Left lung (tissue), 14 donors: ENCODE data around the gene STK24. TPM values are rescaled to one million over a fixed set of nuclear protein-coding genes. Genes with fewer than 3 reads are reported as not detected.
"Not testable (repeated sequence)": the region's sequence is repeated elsewhere in the genome, so short reads cannot be mapped to it uniquely, and the experiment has no call there.

ENCODE experiments used
- ATAC-seq: fragments of 200-7000 bp; cut with Tn5 transposase; one replicate; pipeline ENCODE4 v1.9.1; 2020; ENCODE audit warnings: moderate library complexity
- DNase-seq, 4 donors: peaks; one replicate each; pipeline ENCODE4 v3.0.0-alpha.2; 2013 to 2020
- H3K27ac ChIP-seq, 2 donors: fragments of 200-600 bp; sonication (generic) in 1 of 2; one replicate each; pipeline versions ENCODE4 v1.5.0 to v1.8.0; 2020 to 2021
- H3K27me3 ChIP-seq, 2 donors: fragments of 200-600 bp; sonication (generic) in 1 of 2; one replicate each; pipeline versions ENCODE4 v1.5.0 to v1.8.0; 2020 to 2021
- H3K36me3 ChIP-seq, 2 donors: fragments of 200-600 bp; sonication (generic) in 1 of 2; one replicate each; pipeline versions ENCODE4 v1.5.0 to v1.8.0; 2020 to 2021
- H3K4me1 ChIP-seq, 2 donors: fragments of 200-600 bp; one replicate each; pipeline ENCODE4 v1.8.0; 2021
- H3K4me3 ChIP-seq, 2 donors: fragments of 200-600 bp; sonication (generic) in 1 of 2; one replicate each; pipeline versions ENCODE4 v1.5.0 to v1.8.0; 2020 to 2021; ENCODE audit warnings: mild to moderate bottlenecking in 1 of 2
- H3K9me3 ChIP-seq, 2 donors: fragments of 200-600 bp; sonication (generic) in 1 of 2; one replicate each; pipeline versions ENCODE4 v1.5.0 to v1.8.0; 2020 to 2021
- intact Hi-C, 2 donors: fragments of 100-400 bp; cut with DNase I; formaldehyde crosslinking; loops; one replicate each; pipeline versions ENCODE4 v1.11.2 to v1.14.2; 2022
- long read RNA-seq, 12 donors: library from polyadenylated mRNA in 2 of 12; unstranded in 2 of 12; transcript quantifications; one replicate each; pipeline ENCODE4 v2.0.0 and lab custom pipeline, GENCODE V29; 2019 to 2026
- polyA plus RNA-seq, 6 donors: library from polyadenylated mRNA; unstranded; fragments of 120-200 nt; gene quantifications; one replicate each; pipeline ENCODE4 v1.2.1, GENCODE V29; 2013; ENCODE audit not compliant: insufficient read length in 6 of 6
- total RNA-seq, 2 donors: library from RNA; stranded (reverse); fragmentation: NEBNext Ultra II Directional; extraction: Animal tissue kit (Norgen Biotek cat#: 25700); gene quantifications; one replicate each; pipeline ENCODE4 v1.2.1, GENCODE V29; 2021
- TF ChIP-seq, protein P1 (sequence below), 2 donors: fragments of 200-600 bp; sonication (generic) in 1 of 2; IDR thresholded peaks; one replicate each; pipeline versions ENCODE4 v1.5.0 to v1.8.0; 2021; ENCODE audit warnings: antibody characterized with exemption in 2 of 2
- donor health status: DM: no; HTN: yes; CAD: no.
- donor health status: DM: no; HTN: no; CAD: no.

STK24 gene
- 10 to 100 TPM; 81.5 to 84.0 TPM for total RNA-seq
- polyA plus RNA-seq = 10 to 100 TPM; 65.6 to 79.7 (median 74.3) TPM
- long read RNA-seq, donor 1, full-length matches to known transcripts = 11 of 45 reads
- long read RNA-seq, donor 1, partial matches to known transcripts = 34 of 45 reads
- long read RNA-seq, donor 1, other reads (novel, unspliced or antisense) = 0 of 45 reads
- long read RNA-seq, donor 2, full-length matches to known transcripts = 23 of 31 reads
- long read RNA-seq, donor 2, partial matches to known transcripts = 8 of 31 reads
- long read RNA-seq, donor 2, other reads (novel, unspliced or antisense) = 0 of 31 reads
- long read RNA-seq, donor 3, full-length matches to known transcripts = 18 of 18 reads
- long read RNA-seq, donor 3, partial matches to known transcripts = 0 of 18 reads
- long read RNA-seq, donor 3, other reads (novel, unspliced or antisense) = 0 of 18 reads
- long read RNA-seq, donor 4, partial matches to known transcripts = 4 of 5 reads
- long read RNA-seq, donor 4, other reads (novel, unspliced or antisense) = 1 of 5 reads
- long read RNA-seq, donor 5, full-length matches to known transcripts = 17 of 45 reads
- long read RNA-seq, donor 5, partial matches to known transcripts = 28 of 45 reads
- long read RNA-seq, donor 5, other reads (novel, unspliced or antisense) = 0 of 45 reads
- long read RNA-seq, donor 6, full-length matches to known transcripts = 10 of 21 reads
- long read RNA-seq, donor 6, partial matches to known transcripts = 11 of 21 reads
- long read RNA-seq, donor 6, other reads (novel, unspliced or antisense) = 0 of 21 reads
- long read RNA-seq, donor 7, full-length matches to known transcripts = 7 of 19 reads
- long read RNA-seq, donor 7, partial matches to known transcripts = 12 of 19 reads
- long read RNA-seq, donor 7, other reads (novel, unspliced or antisense) = 0 of 19 reads
- long read RNA-seq, donor 8, full-length matches to known transcripts = 13 of 13 reads
- long read RNA-seq, donor 8, partial matches to known transcripts = 0 of 13 reads
- long read RNA-seq, donor 8, other reads (novel, unspliced or antisense) = 0 of 13 reads
- long read RNA-seq, donor 9 = 0 reads
- long read RNA-seq, donor 10, partial matches to known transcripts = 1 of 2 reads
- long read RNA-seq, donor 10, other reads (novel, unspliced or antisense) = 1 of 2 reads
- long read RNA-seq, donor 11, full-length matches to known transcripts = 7 of 12 reads
- long read RNA-seq, donor 11, partial matches to known transcripts = 5 of 12 reads
- long read RNA-seq, donor 11, other reads (novel, unspliced or antisense) = 0 of 12 reads
- long read RNA-seq, donor 12, full-length matches to known transcripts = 23 of 23 reads
- long read RNA-seq, donor 12, partial matches to known transcripts = 0 of 23 reads
- long read RNA-seq, donor 12, other reads (novel, unspliced or antisense) = 0 of 23 reads

DNA sequence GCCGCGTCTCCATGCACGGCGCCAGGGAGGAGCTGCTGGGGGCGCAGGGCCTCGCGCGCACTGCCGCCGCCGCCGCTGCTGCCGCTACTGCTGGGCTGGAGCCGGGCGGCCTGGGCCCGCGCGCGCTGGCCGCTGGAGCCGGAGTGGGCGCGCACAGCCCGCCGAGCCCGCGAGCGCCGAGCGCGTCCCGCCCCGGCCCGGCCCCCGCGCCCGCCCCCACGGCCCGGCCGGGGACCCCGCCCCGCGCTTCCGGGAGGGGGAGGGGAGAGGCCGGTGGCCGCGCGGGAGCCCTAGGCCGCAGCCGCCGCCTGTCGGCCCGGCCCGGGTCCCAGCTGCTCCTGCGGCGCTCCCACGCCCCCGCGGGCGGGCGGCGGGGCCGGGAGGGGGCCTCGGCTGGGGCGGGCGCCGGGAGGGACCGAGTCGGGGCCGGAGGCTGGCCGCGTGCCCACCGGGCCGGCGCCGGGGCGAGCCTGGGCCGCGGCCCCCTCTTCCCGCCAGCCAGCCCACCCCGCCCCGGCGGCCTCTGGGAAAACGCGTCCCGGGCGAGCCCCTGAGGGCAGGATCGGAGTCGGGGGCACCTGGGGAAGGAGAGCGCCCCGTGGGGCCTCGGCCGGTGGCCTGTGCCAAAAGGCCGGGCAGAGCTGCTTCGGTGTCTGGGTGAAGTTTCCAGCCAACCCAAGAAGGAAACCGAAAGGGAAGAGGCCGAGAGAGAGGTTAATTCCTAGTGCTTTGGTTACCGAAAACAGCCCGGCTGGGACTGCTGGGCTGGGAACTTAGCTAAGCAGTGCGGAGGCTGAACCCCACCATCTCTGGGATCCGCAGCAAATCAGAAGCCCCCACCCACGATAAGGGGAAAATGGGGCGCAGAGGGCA is at the start of gene STK24:
Gene STK24 (minus strand): TSS at position 145 of the 873 bp plus-strand sequence. CDS start 321 bp downstream, outside the sequence.
- Histone ChIP-seq H3K27ac (peak within 1 kb of the TSS; percentile 91 to 95), H3K9me3 (no peaks in the 10 kb centered on the region), H3K27me3 (no peaks in the 10 kb centered on the region), H3K4me1 (peaks cover 24 to 53% of the 10 kb centered on the region in 2 donors), H3K36me3 (no peaks in the 10 kb centered on the region), H3K4me3 (peak within 1 kb of the TSS; percentile 89 to 90)
- TF ChIP-seq, protein P1, sequence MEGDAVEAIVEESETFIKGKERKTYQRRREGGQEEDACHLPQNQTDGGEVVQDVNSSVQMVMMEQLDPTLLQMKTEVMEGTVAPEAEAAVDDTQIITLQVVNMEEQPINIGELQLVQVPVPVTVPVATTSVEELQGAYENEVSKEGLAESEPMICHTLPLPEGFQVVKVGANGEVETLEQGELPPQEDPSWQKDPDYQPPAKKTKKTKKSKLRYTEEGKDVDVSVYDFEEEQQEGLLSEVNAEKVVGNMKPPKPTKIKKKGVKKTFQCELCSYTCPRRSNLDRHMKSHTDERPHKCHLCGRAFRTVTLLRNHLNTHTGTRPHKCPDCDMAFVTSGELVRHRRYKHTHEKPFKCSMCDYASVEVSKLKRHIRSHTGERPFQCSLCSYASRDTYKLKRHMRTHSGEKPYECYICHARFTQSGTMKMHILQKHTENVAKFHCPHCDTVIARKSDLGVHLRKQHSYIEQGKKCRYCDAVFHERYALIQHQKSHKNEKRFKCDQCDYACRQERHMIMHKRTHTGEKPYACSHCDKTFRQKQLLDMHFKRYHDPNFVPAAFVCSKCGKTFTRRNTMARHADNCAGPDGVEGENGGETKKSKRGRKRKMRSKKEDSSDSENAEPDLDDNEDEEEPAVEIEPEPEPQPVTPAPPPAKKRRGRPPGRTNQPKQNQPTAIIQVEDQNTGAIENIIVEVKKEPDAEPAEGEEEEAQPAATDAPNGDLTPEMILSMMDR (IDR thresholded peaks at IDR 0.05) = no peak
- intact Hi-C loops = loop anchor here in 1 of 2 donors (10.0 kb wide), 1 partner anchor 102 kb away; no protein-coding TSS in a partner anchor
- peak; percentile 61 to 91 (median 77) for DNase-seq
- peak; percentile 76 for ATAC-seq

DNA sequence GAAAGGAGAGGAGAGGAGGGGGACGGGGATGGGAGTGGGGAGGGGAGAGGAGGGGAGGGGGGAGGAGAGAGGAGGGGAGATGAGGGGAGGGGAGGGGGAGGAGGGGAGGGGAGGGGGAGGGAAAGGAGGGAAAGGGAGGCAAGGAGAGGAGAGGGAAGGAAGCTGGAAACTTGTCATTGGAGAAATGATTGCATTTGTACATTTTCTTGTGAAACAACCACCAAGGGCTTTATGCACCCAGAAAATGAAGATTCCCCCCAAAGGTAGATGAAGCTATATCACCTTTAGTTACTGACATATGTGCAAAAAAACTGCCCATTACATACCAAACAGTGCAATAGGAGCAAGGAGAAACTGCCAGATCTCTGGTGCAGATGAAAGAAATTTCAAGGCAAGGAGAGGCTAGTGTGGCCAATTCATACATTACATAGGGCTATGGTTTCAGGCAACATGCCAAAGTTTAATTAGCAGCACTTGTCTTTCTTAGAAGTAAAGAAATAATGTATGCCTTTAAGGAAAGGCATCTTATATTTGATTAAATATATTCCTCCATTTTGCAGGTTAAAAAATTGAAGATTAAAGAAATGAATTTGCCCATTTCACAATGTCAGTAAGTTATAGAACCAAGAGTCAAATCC is 49.5 kb upstream of the STK24 start:
- no peak overlapping the region for H3K27ac ChIP-seq
- H3K27me3 ChIP-seq = no peaks in the 10 kb centered on the region
- ATAC-seq (no peak), DNase-seq (no peak)
- intact Hi-C loops = no loop called here
- no peak overlapping the region for H3K4me3 ChIP-seq
- no peaks in the 10 kb centered on the region for H3K4me1 ChIP-seq
- no peaks in the 10 kb centered on the region for H3K9me3 ChIP-seq
- H3K36me3 ChIP-seq = no peaks in the 10 kb centered on the region
- TF ChIP-seq, protein P1 (IDR thresholded peaks at IDR 0.05) = no peak

DNA sequence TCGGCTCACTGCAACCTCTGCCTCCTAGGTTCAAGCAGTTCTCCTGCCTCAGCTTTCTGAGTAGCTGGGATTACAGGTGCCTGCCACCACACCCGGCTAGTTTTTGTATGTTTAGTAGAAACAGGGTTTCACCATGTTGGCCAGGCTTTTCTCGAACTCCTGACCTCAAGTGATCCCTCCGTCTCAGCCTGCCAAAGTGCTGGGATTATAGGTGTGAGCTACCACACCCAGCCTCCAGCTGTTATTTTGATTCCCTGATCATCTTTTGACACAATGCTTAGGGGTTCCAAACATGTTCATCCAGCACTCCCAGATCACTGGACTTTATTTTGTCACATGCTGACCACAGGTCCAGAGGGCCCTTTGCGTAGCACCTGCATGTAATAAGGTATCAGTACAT is 47.7 kb upstream of the STK24 start:
- H3K9me3 ChIP-seq, H3K36me3 ChIP-seq, H3K27ac ChIP-seq, DNase-seq, H3K27me3 ChIP-seq, ATAC-seq, H3K4me3 ChIP-seq, intact Hi-C loops, H3K4me1 ChIP-seq: not testable (repeated sequence)

GRCh38 chr13:98622931-98623331 is 46.0 kb upstream of the STK24 start:
- TF ChIP-seq, protein P1 (IDR thresholded peaks at IDR 0.05) = no peak
- Histone ChIP-seq H3K9me3 (no peaks in the 10 kb centered on the region), H3K4me1 (no peaks in the 10 kb centered on the region), H3K27ac (no peak overlapping the region), H3K4me3 (no peak overlapping the region), H3K27me3 (no peaks in the 10 kb centered on the region), H3K36me3 (no peaks in the 10 kb centered on the region)
- intact Hi-C loops = no loop called here
- ATAC-seq (no peak), DNase-seq (no peak)
